C1 segment of cervical spinal cord (tissue), 14 donors: ENCODE data around the gene TYW3.
A peak's percentile ranks its signal among the peaks of the same experiment; 100 is the strongest.

ENCODE experiments used
- DNase-seq, 14 donors: peaks; one replicate each; lab custom pipeline; 2025; lab: John Stamatoyannopoulos, UW

TYW3 gene

GRCh38 chr1:74732960-74733603 lies at the start of gene TYW3, which contains the start of gene CRYZ:
TSS of gene TYW3 (plus strand) at chr1:74733152. CDS start at chr1:74733245, 93 bp downstream.
TSS of gene CRYZ (minus strand) at chr1:74733050. CDS start at chr1:74724821, 8,229 bp downstream.
- peak; percentile 72 to 92 (median 86) for DNase-seq

- DNase-seq, result no peak
Observed at GRCh38 chr1:74683656-74684055, 49.3 kb upstream of the TYW3 start.

GRCh38 chr1:74684301-74684700 lies 48.7 kb upstream of the TYW3 start:
- no peak for DNase-seq

- no peak for DNase-seq
Observed at GRCh38 chr1:74686928-74687327, 46.0 kb upstream of the TYW3 start.

- DNase-seq, result peak in 5 of 14 donors; percentile 2 to 66 (median 5)
Observed at GRCh38 chr1:74689621-74690363, 43.2 kb upstream of the TYW3 start.

GRCh38 chr1:74690364-74690696 lies 42.6 kb upstream of the TYW3 start:
- no peak for DNase-seq

GRCh38 chr1:74690909-74691308 lies 42.0 kb upstream of the TYW3 start:
- DNase-seq, result no peak

- DNase-seq, result no peak
Observed at GRCh38 chr1:74693473-74693872, 39.5 kb upstream of the TYW3 start.

GRCh38 chr1:74697832-74698231 lies 35.1 kb upstream of the TYW3 start:
- no peak for DNase-seq

- DNase-seq, result no peak
Observed at GRCh38 chr1:74699331-74699730, 33.6 kb upstream of the TYW3 start.

- DNase-seq, result no peak
Observed at GRCh38 chr1:74703386-74704182, 29.4 kb upstream of the TYW3 start.

GRCh38 chr1:74712881-74713280 lies 20.1 kb upstream of the TYW3 start:
- no peak for DNase-seq

- DNase-seq, result no peak
Observed at GRCh38 chr1:74713849-74714248, 19.1 kb upstream of the TYW3 start.

- DNase-seq, result no peak
Observed at GRCh38 chr1:74714429-74715235, 18.3 kb upstream of the TYW3 start.

GRCh38 chr1:74715236-74715502 lies 17.8 kb upstream of the TYW3 start:
- DNase-seq, result no peak

GRCh38 chr1:74715806-74716205 lies 17.1 kb upstream of the TYW3 start:
- no peak for DNase-seq

GRCh38 chr1:74716822-74717221 lies 16.1 kb upstream of the TYW3 start:
- no peak for DNase-seq

GRCh38 chr1:74717626-74718025 lies 15.3 kb upstream of the TYW3 start:
- no peak for DNase-seq

GRCh38 chr1:74726063-74726462 lies 6.9 kb upstream of the TYW3 start:
- no peak for DNase-seq

GRCh38 chr1:74728736-74729135 lies 4.2 kb upstream of the TYW3 start:
- DNase-seq, result no peak

GRCh38 chr1:74729741-74730478 lies 3.0 kb upstream of the TYW3 start:
- DNase-seq, result no peak
